Neural cell (in vitro differentiated cells): ENCODE measurements around the gene APLNR. TPM values are rescaled to one million over a fixed set of nuclear protein-coding genes. Genes with fewer than 3 reads are reported as not detected.

Source experiments
- H2AFZ ChIP-seq: fragments of 200-600, 300-800 bp; sonication (generic), shearing (Covaris generic); 2 replicates; pipeline ENCODE4 v1.6.0; 2014; ENCODE audit warnings: low read depth, mild to moderate bottlenecking, antibody characterized with exemption, low read length, moderate library complexity
- H3F3A ChIP-seq: fragments of 200-600 bp; shearing (Covaris generic); 2 replicates; pipeline ENCODE4 v1.6.1; 2016; ENCODE audit warnings: mild to moderate bottlenecking, moderate library complexity, mixed read lengths, antibody characterized with exemption, low read length; ENCODE audit not compliant: insufficient read depth, poor library complexity, severe bottlenecking
- H3K27ac ChIP-seq: fragments of 200-600, 300-800 bp; sonication (generic), shearing (Covaris generic); 2 replicates; pipeline ENCODE4 v1.5.1; 2014; ENCODE audit warnings: mild to moderate bottlenecking, low read length, moderate library complexity
- H3K27me3 ChIP-seq: fragments of 300-800, 200-600 bp; sonication (generic), shearing (Covaris generic); 2 replicates; pipeline ENCODE4 v1.6.0; 2014; ENCODE audit warnings: mild to moderate bottlenecking, low read depth, low read length, moderate library complexity; ENCODE audit not compliant: insufficient read depth
- H3K36me3 ChIP-seq: fragments of 300-800, 200-600 bp; sonication (generic), shearing (Covaris generic); 2 replicates; pipeline ENCODE4 v1.5.1; 2014; ENCODE audit warnings: mild to moderate bottlenecking, antibody characterized with exemption, low read length, moderate library complexity; ENCODE audit not compliant: insufficient read depth
- H3K4me2 ChIP-seq: fragments of 300-800, 200-600 bp; sonication (generic), shearing (Covaris generic); 2 replicates; pipeline ENCODE4 v1.6.0; 2014; ENCODE audit warnings: mild to moderate bottlenecking, low read length
- H3K4me3 ChIP-seq: fragments of 300-800, 200-600 bp; sonication (generic), shearing (Covaris generic); 2 replicates; pipeline ENCODE4 v1.5.1; 2014; ENCODE audit warnings: mild to moderate bottlenecking, low read length, moderate library complexity
- H3K79me2 ChIP-seq: fragments of 200-600 bp; shearing (Covaris generic); replicated peaks from 2 replicates; pipeline ENCODE4 v1.6.0; 2014; ENCODE audit warnings: mild to moderate bottlenecking, low read length, moderate library complexity; ENCODE audit not compliant: insufficient read depth
- H3K9ac ChIP-seq: fragments of 300-800, 200-600 bp; sonication (generic), shearing (Covaris generic); 2 replicates; pipeline ENCODE4 v1.6.1; 2016; ENCODE audit warnings: mild to moderate bottlenecking, low read length, mixed read lengths
- H3K9me2 ChIP-seq: fragments of 200-600 bp; shearing (Covaris generic); 2 replicates; pipeline ENCODE4 v1.6.1; 2016; ENCODE audit warnings: mild to moderate bottlenecking, low read length, mixed read lengths; ENCODE audit not compliant: insufficient read depth
- H3K9me3 ChIP-seq: fragments of 200-600, 300-800 bp; sonication (generic), shearing (Covaris generic); 2 replicates; pipeline ENCODE4 v1.6.1; 2016; ENCODE audit warnings: mild to moderate bottlenecking, mixed run types, low read length, moderate library complexity, mixed read lengths
- H4K20me1 ChIP-seq: fragments of 200-600 bp; shearing (Covaris generic); 2 replicates; pipeline ENCODE4 v1.6.1; 2016; ENCODE audit warnings: mild to moderate bottlenecking, mixed run types; ENCODE audit not compliant: insufficient read depth
- CTCF ChIP-seq: fragments of 450-650 bp; IDR thresholded peaks from 2 replicates; pipeline ENCODE4 v1.5.1; 2014; ENCODE audit warnings: antibody characterized with exemption, mild to moderate bottlenecking, moderate library complexity; ENCODE audit not compliant: poor library complexity, severe bottlenecking
- EP300 ChIP-seq: fragments of 450-650 bp; conservative IDR thresholded peaks from 2 replicates; pipeline ENCODE4 v1.6.1; 2014; ENCODE audit warnings: antibody characterized with exemption, mild to moderate bottlenecking, moderate library complexity; ENCODE audit not compliant: poor library complexity, severe bottlenecking
- EZH2 ChIP-seq: fragments of 200-600, 300-800 bp; shearing (Covaris generic), sonication (generic); IDR thresholded peaks from 2 replicates; pipeline ENCODE4 v1.6.1; 2014; ENCODE audit warnings: antibody characterized with exemption, low read length, borderline replicate concordance, mild to moderate bottlenecking; ENCODE audit not compliant: insufficient read depth, poor library complexity, severe bottlenecking
- MXI1 ChIP-seq: fragments of 450-650 bp; conservative IDR thresholded peaks from 2 replicates; pipeline ENCODE4 v1.6.1; 2014; ENCODE audit warnings: antibody characterized with exemption, mild to moderate bottlenecking; ENCODE audit not compliant: poor library complexity, severe bottlenecking
- POLR2AphosphoS5 ChIP-seq: IDR thresholded peaks from 2 replicates; pipeline ENCODE4 v1.6.1; 2012
- RAD21 ChIP-seq: fragments of 450-650 bp; conservative IDR thresholded peaks from 2 replicates; pipeline ENCODE4 v1.6.1; 2014; ENCODE audit warnings: antibody characterized with exemption, mild to moderate bottlenecking, moderate library complexity
- SMC3 ChIP-seq: fragments of 450-650 bp; conservative IDR thresholded peaks from 2 replicates; pipeline ENCODE4 v1.6.1; 2014; ENCODE audit warnings: antibody characterized with exemption, mild to moderate bottlenecking, moderate library complexity; ENCODE audit not compliant: poor library complexity
- TAF1 ChIP-seq: IDR thresholded peaks from 2 replicates; pipeline ENCODE4 v1.6.1; 2012; ENCODE audit warnings: low read depth
- polyA plus RNA-seq: library from polyadenylated mRNA; depleted of rRNA; stranded (reverse); fragments of >200 nt; gene quantifications from 2 replicates; pipeline ENCODE4 v1.2.3, GENCODE V29; 2014
- TF ChIP-seq, protein P1 (sequence below): IDR thresholded peaks from 2 replicates; pipeline ENCODE4 v1.6.1; 2012; ENCODE audit warnings: borderline replicate concordance

The APLNR gene
- polyA plus RNA-seq, 1 donor from 2014 or later: not detected

GRCh38 chr11:57262157-57262556 lies 25.1 kb upstream of the APLNR start:
- Histone ChIP-seq H3F3A (no peaks in the 10 kb centered on the region), H3K27me3 (no peaks in the 10 kb centered on the region), H3K9me3 (no peaks in the 10 kb centered on the region), H3K79me2 (no peaks in the 10 kb centered on the region), H3K36me3 (no peaks in the 10 kb centered on the region), H2AFZ (no peak overlapping the region), H3K4me2 (no peak overlapping the region), H3K4me3 (no peak overlapping the region), H3K9me2 (no peaks in the 10 kb centered on the region), H4K20me1 (no peaks in the 10 kb centered on the region), H3K9ac (no peak overlapping the region), H3K27ac (no peak overlapping the region)
- TF ChIP-seq TAF1: no peak
- no peak for TF ChIP-seq CTCF
- TF ChIP-seq RAD21: no peak
- TF ChIP-seq, protein P1, sequence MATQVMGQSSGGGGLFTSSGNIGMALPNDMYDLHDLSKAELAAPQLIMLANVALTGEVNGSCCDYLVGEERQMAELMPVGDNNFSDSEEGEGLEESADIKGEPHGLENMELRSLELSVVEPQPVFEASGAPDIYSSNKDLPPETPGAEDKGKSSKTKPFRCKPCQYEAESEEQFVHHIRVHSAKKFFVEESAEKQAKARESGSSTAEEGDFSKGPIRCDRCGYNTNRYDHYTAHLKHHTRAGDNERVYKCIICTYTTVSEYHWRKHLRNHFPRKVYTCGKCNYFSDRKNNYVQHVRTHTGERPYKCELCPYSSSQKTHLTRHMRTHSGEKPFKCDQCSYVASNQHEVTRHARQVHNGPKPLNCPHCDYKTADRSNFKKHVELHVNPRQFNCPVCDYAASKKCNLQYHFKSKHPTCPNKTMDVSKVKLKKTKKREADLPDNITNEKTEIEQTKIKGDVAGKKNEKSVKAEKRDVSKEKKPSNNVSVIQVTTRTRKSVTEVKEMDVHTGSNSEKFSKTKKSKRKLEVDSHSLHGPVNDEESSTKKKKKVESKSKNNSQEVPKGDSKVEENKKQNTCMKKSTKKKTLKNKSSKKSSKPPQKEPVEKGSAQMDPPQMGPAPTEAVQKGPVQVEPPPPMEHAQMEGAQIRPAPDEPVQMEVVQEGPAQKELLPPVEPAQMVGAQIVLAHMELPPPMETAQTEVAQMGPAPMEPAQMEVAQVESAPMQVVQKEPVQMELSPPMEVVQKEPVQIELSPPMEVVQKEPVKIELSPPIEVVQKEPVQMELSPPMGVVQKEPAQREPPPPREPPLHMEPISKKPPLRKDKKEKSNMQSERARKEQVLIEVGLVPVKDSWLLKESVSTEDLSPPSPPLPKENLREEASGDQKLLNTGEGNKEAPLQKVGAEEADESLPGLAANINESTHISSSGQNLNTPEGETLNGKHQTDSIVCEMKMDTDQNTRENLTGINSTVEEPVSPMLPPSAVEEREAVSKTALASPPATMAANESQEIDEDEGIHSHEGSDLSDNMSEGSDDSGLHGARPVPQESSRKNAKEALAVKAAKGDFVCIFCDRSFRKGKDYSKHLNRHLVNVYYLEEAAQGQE: no peak
- TF ChIP-seq POLR2AphosphoS5: no peak
- no peak for TF ChIP-seq EP300
- no peak for TF ChIP-seq EZH2
- TF ChIP-seq MXI1: no peak
- TF ChIP-seq SMC3: no peak

- no peak overlapping the region for H3K4me3 ChIP-seq
- H3F3A ChIP-seq: no peaks in the 10 kb centered on the region
- no peak overlapping the region for H3K27ac ChIP-seq
- H3K36me3 ChIP-seq: no peaks in the 10 kb centered on the region
- H3K9ac ChIP-seq: no peak overlapping the region
- H3K9me3 ChIP-seq: no peaks in the 10 kb centered on the region
- no peaks in the 10 kb centered on the region for H3K79me2 ChIP-seq
- H3K9me2 ChIP-seq: no peaks in the 10 kb centered on the region
- TF ChIP-seq MXI1 (no peak), TAF1 (no peak), EP300 (no peak), CTCF (no peak), EZH2 (no peak), POLR2AphosphoS5 (no peak)
- TF ChIP-seq, protein P1: no peak
- no peaks in the 10 kb centered on the region for H3K27me3 ChIP-seq
- H4K20me1 ChIP-seq: no peaks in the 10 kb centered on the region
- H2AFZ ChIP-seq: no peak overlapping the region
- H3K4me2 ChIP-seq: no peak overlapping the region
These were observed 24.1 kb upstream of the APLNR start for GRCh38 chr11:57260937-57261783.
